HG02884 (cell line): ENCODE measurements around the gene ITIH3.
"Not testable (repeated sequence)": the region's sequence is repeated elsewhere in the genome, so short reads cannot be mapped to it uniquely, and the experiment has no call there.

Source experiments
- ATAC-seq: cut with Tn5 transposase; IDR thresholded peaks from one replicate; pipeline ENCODE4 v1.9.1; 2021; ENCODE audit warnings: mild to moderate bottlenecking, moderate library complexity; ENCODE audit not compliant: unreplicated experiment

ITIH3 gene

GRCh38 chr3:52794612-52795099 is at the start of gene ITIH3:
TSS of gene ITIH3 (plus strand) at chr3:52794796. CDS start at chr3:52794804, 8 bp downstream.
- ATAC-seq, result no peak

- ATAC-seq, result no peak
Observed at GRCh38 chr3:52752045-52752660, 42.4 kb upstream of the ITIH3 start.

DNA sequence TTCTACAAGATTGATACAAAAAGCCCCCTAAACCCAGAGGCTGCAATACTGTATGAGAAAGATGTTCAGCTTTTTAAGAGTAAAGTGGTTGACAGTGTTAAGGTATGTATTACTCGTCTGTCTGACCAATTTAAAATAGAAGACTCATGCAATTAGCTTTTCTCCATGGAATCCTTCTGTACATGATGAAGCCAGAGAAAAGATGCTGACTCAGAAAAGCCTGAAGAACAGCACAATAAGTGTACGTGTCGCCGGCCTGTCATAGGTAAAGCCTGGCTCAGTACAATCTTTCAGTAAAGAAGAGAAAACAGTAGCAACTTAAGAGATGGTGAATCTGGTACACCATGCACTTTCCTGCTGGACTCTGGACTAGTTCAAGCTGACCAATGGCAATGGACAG is 40.2 kb upstream of the ITIH3 start:
- no peak for ATAC-seq

- no peak for ATAC-seq
Observed at GRCh38 chr3:52756141-52756540, 38.5 kb upstream of the ITIH3 start.

- no peak for ATAC-seq
Observed at GRCh38 chr3:52763466-52763865, 31.1 kb upstream of the ITIH3 start.

DNA sequence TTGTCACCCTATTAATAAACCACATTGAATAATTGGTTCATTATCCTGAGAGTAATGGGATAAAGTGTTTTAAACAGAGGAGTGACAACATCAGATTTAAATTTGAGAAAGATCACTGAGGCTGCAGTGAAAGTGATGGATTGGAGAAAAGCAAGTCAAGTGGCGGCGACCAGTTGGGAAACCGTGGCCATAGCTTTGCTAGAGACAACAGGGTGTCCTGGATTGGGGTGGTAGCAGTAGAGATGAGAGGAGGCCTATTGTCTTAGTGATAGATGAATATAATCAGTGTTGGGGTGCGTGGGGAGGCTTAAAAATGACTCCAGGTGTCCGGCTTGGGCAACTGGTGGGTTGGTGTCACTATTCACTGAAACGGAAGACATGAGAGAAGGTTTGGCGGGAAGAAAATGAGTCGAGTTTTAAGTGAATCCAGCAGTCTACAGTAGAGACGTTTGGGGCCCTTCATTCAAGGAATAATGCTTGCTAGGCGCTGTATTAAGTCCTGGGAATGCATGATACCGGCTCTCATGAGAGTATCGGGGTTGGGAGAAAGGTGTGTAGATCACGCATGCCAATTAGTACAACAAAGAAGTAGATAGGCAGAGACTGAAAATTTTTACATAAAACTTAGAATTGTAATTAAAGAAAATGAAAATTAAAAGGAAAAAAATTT is 24.7 kb upstream of the ITIH3 start:
- no peak for ATAC-seq

DNA sequence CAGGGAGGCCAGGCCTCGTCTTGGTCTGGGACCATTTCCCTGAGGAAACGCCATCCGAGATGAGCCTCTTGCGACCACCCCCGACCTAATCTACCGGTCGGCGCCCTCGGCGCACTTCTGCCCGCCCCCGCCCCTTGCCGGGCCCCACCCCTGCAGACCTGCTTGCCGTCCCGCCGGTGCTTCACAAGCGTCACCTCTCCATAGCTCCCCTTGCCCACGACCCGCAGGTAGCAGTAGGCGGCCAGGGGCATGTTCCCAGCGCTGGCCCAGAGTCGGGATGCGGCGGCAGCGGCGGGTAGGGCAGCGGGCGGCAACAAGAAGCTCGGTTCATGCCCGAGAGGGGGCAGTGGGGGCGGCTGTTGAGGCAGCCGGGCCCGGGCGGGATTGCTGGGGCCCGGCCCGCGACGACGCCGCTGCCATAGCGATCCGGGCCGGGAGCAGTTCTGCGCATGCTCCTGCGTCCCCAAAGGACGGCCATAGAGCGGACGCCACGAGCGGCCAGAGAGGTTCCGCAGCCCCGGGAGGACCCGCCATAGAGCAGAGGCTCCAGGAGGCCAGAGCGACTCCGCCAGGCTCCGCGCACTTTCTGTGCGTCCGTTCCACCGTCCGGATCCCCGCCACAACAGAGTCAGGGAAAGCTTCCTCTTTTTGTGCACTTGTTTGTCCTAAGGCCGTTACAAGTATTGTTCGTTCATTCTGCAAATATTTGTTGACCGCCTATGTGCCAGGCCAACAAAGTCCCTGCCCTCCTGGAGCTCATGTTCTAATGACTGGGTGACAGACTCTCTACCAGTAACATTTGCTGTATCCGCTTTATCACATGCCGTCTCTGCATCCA is 23.9 kb upstream of the ITIH3 start, which contains the start of gene NEK4:
Gene NEK4, minus strand, starts transcription at position 445 of the 838 bp plus-strand sequence. Its CDS starts 194 bp downstream, at position 251.
- peak; percentile 88 for ATAC-seq

GRCh38 chr3:52771334-52771681 is 23.3 kb upstream of the ITIH3 start:
- no peak for ATAC-seq

GRCh38 chr3:52771702-52772101 is 22.9 kb upstream of the ITIH3 start:
- ATAC-seq, result no peak

DNA sequence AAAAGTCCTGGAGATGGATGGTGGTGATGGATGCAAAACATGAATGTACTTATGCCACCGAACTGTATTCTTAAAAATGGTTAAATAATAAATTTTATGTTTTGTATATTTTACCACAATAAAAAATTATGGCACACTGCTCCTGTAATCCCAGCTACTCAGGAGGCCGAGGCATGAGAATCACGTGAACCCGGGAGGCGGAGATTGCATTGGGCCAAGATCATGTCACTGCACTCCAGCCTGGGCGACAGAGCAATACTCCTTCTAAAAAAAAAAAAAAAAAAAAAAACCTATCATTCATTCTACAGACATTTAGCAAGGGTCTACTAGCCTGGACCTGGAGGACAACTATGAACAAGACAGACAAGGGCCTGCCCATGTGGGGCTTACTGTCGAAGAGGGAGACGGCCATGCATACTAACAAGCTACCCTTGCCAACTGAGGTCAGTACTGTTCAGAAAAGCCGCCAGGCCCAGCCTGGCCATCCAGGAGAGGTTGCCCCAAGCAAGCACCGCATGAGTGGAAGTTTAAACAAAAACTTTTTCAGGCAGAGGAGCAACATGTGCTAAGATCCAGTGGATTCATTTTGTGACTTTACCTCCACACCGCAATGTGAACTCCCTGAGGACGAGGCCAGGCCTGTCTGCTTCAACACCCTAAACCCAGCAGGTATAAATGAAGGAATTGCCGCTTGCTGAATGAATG is 21.1 kb upstream of the ITIH3 start:
- no peak for ATAC-seq

GRCh38 chr3:52774066-52774713 is 20.4 kb upstream of the ITIH3 start:
- no peak for ATAC-seq

- ATAC-seq, result no peak
Observed at GRCh38 chr3:52774901-52775864, 19.4 kb upstream of the ITIH3 start.

DNA sequence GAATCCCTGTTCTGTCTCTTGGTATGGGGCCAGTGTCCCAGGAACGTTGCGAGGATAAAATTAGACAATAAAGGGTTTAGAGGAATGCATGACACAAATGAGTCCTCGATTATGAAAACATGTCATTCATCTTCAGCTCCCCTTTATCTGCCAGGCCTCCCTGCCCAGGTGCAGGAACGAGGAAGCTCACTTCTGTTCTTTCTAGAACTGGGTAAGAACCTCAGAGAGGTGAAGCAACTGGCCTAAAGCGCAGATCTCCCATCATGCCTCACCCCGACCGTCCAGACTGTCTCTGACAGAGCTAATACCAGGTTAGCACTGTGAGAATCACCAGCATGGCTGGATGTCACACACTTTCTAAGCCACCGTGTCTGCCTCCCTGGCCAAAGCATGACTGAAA is 18.7 kb upstream of the ITIH3 start:
- no peak for ATAC-seq

- ATAC-seq, result not testable (repeated sequence)
Observed at GRCh38 chr3:52776486-52776885, 18.1 kb upstream of the ITIH3 start.

DNA sequence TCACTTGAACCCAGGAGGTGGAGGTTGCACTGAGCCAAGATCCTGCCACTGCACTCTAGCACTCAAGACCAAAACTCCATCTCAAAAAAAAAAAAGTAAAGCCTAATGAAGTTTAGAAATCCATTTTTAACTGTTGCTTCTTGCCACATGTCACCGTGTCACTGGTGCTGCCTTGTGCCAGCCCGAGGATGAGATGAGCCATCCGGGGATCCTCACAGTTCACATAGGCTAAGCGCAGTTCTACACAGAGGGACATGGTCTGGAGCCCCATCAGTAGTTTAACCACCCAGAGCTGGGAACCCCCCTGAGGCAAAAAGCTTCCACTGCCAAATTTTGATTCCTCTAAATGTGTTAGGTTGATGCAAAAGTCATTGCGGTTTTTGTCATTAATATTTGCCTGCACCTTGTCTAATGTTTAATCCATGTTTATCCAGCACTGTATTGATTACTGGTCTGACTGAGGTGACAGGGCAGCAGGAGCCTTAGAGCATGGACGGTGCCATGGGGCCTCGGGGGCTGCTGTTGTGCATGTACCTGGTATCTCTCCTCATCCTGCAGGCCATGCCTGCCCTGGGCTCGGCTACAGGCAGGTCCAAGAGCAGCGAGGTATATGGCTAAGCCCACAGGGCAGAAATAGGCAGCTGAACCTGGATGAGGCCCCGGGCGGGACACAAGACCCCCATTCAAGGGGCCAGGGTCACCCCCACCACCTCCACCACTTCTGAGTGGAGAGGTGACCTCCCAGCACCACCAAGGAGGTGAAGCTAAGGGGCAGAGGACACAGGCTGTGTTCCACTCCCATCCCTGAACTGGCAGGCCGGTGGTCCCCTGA is 17.3 kb upstream of the ITIH3 start, which contains the start of gene ITIH1:
Gene ITIH1, plus strand, starts transcription at position 473 of the 832 bp plus-strand sequence. Its CDS starts 17 bp downstream, at position 490.
- no peak for ATAC-seq

GRCh38 chr3:52777959-52778805 is 16.4 kb upstream of the ITIH3 start:
- ATAC-seq, result no peak
